SIG-M5 treated with dmso at 0.1 percent for 504 hours (cell line): ENCODE results near the gene CDKN2AIPNL.
"Not testable (repeated sequence)": the region's sequence is repeated elsewhere in the genome, so short reads cannot be mapped to it uniquely, and the experiment has no call there.

Experiments
- DNase-seq: peaks from one replicate; lab custom pipeline; 2025; ENCODE audit not compliant: unreplicated experiment; lab: John Stamatoyannopoulos, UW

The CDKN2AIPNL gene

DNA sequence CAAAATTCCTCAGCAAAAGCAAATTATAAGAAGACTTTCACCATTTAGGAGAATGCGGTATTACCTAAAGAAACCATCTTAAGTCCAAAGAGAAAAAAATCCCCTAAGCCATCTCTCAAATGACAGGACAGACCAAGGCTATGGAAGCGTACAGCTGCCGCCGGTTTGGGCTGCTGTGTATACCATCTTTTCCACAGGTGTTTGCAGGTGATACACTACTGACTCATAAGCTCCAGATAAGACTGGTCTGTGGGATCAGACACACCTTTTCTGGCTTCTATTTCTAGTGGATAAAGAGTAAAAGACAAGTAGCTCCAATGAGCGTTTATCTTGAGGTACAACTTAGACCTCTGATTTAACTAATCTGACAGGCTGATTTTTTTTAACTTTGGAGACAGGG is 7.7 kb downstream of the CDKN2AIPNL start:
- no peak for DNase-seq

DNA sequence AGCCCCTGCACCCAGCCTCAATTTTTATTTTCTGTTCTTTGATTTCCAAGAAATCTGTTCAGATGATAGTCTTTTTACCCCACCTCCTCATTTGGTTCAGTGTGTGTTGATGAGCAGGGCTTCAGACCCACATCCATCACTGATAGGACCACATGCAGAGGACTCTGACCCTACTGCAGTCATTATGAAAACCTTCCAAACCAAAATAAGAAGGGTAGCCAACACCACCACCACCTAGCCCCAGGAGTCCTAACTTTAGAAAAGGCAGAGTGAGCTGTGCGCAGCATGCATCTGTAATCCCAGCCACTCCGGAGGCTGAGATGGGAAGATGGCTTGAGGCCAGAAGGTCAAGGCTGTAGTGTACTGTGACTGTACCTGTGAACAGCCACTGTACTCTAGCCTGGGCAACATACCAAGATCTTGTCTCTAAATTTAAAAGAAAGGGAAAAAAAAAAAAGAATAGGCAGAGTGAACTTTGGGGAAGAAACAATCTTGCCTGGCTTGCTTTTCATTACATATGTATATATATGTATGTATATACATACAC is 13.0 kb downstream of the CDKN2AIPNL start:
- no peak for DNase-seq

DNA sequence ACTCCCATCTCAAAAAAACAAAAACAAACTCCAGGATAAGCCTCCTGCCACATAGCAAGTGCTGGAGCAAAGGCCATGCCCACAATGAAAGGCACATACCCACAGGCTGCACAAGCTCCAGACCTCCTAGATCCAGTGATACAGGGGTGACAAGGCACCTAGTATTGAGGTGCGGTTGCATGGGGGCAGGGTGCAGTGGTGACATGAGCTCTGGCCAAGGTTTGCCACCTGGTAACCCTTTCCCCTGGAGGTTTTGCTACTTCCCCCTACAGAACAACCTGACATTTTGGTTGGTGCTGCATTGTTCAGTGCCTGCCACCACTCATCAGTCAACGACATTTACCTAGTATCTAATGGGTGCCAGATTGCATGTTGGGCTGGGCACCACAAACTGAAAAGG is 14.5 kb downstream of the CDKN2AIPNL start:
- no peak for DNase-seq

- no peak for DNase-seq
These were observed 15.4 kb downstream of the CDKN2AIPNL start for GRCh38 chr5:134396274-134396673.

DNA sequence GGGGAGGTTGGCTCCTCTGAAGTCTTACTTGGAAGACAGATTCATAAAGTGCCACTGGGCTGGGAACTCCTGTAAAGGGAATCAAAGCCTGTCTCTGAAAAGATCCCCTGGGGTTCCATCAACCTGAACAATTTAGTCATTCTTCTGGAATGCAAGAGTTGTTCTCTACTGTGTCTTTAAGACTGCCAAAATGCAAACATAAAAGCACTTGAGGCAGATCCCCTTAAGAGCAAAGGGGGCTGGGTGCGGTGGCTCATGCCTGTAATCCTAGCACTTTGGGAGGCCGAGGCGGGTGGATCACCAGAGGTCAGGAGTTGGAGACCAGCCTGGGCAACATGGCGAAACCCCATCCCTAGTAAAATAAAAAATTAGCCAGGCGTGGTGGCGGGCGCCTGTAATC is 16.7 kb downstream of the CDKN2AIPNL start:
- DNase-seq: no peak

- no peak for DNase-seq
These were observed 19.4 kb downstream of the CDKN2AIPNL start for GRCh38 chr5:134392301-134392700.

GRCh38 chr5:134387443-134387842 is 24.2 kb downstream of the CDKN2AIPNL start:
- DNase-seq: no peak

- no peak for DNase-seq
These were observed 27.5 kb downstream of the CDKN2AIPNL start for GRCh38 chr5:134383980-134384697.

GRCh38 chr5:134382204-134382603 is 29.5 kb downstream of the CDKN2AIPNL start:
- not testable (repeated sequence) for DNase-seq

DNA sequence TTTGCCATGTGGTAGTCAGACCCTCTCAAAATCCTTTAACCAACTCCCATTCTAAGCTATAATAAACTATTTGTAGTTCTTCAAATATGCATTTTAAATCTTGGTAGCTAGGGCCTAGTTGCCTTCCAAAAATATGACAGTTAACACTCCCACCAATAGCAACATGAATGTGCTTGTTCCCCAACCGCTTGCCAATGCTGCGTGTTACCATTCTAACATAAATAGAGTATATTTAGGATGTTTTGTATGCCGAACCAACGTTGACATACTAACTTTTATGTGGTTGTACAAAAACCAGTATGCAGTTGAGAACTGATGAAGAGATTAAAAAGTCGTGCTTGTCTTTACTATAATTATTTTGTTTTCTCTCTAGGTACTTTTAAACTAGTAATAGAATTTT is 31.3 kb downstream of the CDKN2AIPNL start:
- DNase-seq: no peak

- no peak for DNase-seq
These were observed 37.4 kb downstream of the CDKN2AIPNL start for GRCh38 chr5:134374232-134374631.

DNA sequence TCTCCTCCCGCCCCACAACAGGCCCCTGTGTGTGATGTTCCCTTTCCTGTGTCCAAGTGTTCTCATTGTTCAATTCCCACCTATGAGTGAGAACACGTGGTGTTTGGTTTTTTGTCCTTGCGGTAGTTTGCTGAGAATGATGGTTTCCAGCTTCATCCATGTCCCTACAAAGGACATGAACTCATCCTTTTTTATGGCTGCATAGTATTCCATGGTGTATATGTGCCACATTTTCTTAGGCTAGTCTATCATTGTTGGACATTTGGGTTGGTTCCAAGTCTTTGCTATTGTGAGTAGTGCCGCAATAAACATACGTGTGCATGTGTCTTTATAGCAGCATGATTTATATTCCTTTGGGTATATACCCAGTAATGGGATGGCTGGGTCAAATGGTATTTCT is 38.0 kb downstream of the CDKN2AIPNL start:
- not testable (repeated sequence) for DNase-seq

GRCh38 chr5:134371834-134372340 is 39.8 kb downstream of the CDKN2AIPNL start:
- peak; percentile 35 for DNase-seq

GRCh38 chr5:134370871-134371833 is 40.5 kb downstream of the CDKN2AIPNL start, which contains the start of gene UBE2B:
UBE2B (plus strand) TSS chr5:134371569; CDS start chr5:134371596, 27 bp downstream.
- DNase-seq: peak; percentile 99

DNA sequence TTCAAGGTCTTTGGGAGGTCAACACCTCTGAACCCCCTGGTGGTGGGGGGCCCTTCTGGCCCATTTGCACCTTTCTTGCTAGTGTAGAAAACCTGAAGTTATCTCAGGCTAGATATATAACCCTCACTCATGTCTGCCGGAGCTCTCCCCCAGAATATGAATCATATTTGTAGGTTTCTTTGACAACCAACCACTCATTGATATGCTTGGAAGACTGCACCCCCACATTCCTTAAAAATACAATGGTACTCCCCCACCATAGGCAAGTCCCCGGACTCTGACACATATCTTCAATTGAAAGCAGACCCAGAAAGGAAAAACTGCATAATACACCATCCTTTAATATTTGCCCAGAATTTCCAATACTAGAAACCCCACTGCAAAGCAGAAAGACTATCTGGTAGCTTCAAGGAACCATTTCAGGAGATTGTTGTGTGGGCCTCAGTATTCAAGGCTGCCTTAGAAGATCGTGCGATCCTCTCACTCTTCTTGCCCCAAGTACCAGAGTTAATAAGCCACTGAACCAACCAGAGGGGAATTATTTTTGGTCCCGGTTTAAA is 41.3 kb downstream of the CDKN2AIPNL start:
- no peak for DNase-seq

GRCh38 chr5:134365604-134366003 is 46.1 kb downstream of the CDKN2AIPNL start:
- no peak for DNase-seq

GRCh38 chr5:134355681-134356080 is 56.0 kb downstream of the CDKN2AIPNL start:
- DNase-seq: no peak
